NCI-H345 treated with DMSO at 0.1 percent for 48 hours (cell line): Measurements from ENCODE around the gene CACYBP.

Experiments used
- DNase-seq: peaks from one replicate; lab custom pipeline; 2025; ENCODE audit not compliant: unreplicated experiment; lab: John Stamatoyannopoulos, UW

CACYBP gene, protein sequence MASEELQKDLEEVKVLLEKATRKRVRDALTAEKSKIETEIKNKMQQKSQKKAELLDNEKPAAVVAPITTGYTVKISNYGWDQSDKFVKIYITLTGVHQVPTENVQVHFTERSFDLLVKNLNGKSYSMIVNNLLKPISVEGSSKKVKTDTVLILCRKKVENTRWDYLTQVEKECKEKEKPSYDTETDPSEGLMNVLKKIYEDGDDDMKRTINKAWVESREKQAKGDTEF

DNA sequence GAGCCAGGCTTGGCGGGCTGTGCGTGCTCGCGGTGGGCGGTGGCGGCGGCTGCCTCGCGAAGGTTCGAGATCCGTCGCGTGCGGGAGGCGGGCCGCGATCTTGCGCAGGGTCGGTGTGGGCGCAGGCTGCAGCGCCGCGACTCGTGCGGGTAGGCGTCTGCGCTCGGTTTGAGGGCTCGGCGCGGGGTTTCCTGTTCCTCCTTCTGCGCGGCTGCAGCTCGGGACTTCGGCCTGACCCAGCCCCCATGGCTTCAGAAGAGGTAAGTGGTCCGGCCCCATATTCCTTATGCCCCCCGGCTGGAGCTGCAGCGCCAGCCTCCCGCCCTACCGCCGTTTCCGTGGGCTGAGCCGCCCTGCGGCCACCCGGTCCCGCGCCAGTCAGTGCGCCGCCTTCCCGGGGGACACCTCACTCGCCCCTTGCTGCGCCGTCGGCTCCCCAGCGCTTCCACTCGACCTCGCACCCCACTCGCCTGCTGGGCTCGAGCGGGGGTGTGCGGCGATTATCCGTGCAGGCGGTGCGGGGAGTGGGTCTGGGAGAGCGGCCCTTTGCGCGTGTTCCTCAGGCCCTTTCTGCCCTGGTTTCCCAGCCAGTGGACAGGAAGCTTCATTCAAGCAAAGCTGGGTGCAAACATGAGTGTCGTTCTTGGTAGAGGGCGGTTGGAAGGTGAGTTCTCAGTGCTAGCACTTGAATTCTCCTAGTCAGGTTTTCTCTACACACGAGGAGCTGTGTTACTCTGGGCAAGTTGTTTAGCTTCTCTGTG, at the start of gene CACYBP:
Gene CACYBP, plus strand, starts transcription at position 12 of the 761 bp plus-strand sequence. Its CDS starts 234 bp downstream, at position 246.
- no peak for DNase-seq

DNA sequence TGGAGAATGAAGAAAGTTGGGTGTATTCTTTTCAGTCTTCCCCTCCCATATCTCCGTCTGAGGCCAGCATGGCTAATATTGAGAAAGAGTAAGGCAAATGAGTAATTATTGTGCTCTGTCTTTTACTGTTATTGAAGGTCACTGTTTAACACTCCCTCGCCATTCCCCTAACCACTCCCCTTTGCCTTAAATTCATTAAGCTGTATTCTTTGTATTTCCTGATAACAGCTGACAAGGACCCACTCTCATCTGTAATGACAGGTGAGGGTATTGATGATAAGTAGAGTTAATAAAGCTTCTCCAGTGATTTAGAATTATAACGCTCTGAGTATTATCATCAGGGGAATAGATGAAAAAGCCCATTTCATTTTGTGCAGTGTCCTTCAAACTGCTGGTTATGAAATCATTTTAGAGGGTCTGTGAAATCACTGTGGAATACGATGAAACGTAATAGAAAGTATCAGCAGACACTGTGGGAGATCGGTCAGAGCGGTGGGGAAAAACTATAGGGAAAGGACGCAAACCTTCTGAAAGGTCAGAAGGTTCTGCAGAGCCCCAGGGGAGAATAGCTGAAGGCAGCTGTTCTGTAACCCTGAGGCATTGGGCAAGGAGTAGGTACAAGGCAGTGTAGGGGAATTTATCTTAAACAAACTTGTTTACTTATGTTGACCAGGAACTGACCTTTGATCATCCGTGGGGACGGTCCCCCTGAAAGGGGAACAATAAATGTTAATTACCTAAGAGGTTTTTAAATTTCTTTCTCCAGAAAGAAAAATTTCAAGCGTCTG, 46.3 kb upstream of the CACYBP start:
- no peak for DNase-seq

DNA sequence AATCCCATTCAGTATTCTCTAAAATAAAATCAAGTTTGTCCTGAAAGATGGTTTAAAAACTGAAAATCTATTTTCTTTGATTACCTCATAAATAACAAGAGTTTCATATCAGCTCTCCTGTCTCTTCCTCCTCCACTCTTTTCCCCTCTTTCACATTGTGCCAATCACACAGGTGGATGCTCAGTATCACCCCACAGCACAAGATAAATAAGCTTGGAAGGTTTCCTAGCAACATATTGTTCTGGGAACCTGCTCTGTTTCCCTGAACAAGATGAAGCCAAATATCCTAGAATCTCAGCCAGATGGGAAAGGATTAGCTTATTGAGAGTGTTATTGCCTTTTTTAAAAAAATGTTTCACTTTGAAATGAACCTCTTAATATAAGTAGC, 45.7 kb upstream of the CACYBP start:
- DNase-seq = peak; percentile 76

DNA sequence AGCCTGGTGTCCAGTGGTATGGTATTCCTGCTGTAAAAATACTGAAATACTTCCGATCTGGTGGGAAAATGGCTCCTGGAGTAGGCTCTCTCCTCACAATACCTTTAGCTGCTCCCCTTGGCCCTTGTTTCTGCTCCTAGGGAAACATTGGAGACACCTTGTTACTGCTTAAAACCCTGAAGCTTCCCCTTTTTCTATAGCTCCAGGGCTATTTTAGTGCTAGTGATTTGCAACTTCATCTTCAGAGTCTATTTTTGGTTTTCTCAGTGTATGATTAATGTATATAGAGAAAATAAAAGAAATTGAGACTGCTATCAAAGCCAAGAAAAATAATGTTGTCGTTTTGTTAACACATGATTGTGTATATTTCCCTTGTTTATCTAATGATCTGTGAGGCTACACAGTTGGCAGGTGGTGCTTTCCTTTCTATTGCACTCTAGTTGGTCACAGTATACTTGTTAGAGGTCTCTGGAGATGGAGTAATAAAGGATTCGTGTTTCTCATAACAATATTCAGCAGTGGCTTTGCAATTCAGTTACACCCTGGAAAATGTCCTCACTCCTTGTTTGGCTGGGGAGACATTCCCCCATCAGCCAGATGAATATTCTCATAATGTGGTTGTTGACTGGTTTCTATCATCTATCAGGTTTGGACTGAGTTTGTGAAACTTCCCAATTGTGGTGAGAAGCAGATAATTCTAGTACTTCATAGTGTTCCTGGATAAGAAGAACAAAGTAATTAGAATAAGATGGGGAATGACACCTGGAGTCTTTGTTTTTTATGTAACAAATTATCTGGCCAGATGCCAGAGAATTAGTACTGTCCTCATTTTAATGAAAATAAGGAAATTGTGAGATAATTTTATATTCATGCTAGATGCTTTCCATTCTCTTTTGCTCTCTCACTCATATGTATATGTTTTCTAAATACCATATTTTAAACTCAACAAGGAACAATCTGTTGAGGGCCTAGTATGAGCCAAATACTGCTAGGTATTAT, 44.8 kb upstream of the CACYBP start:
- peak; percentile 85 for DNase-seq

DNA sequence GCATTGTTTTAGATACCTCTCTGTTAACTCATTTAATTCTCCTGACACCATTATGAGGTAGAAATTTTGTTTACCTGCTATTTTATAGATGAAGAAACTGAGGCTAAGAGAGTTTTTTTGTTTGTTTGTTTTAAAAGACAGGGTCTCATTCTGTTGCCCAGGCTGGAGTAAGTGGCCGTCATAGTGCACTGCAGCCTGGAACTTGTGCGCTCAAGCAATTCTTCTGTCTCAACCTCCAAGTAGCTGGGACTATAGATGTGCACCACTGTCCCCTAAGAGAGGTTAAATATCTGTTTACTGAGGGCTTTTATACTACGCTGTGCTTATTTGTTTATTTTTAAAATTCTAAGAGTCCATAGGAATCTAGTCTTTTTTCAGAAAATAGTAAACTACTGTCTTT, 43.7 kb upstream of the CACYBP start:
- DNase-seq = no peak

DNA sequence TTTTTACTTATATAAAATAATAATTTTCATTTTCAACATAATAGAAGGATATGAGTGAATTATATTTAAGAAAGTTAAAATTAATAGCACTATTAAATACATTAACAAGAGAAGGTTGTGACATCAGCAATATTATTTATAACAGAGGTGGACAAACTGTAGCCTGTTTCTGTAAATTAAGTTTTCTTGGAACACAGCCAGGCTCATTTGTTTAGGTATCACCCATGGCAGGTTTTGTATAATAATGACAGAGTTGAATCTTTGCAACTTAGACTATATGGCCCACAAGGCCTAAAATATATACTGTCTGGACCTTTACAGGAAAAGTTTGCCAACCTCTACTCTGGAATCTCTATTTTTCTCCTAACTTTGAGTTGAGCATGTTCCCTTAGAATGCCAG, 42.8 kb upstream of the CACYBP start:
- no peak for DNase-seq

DNA sequence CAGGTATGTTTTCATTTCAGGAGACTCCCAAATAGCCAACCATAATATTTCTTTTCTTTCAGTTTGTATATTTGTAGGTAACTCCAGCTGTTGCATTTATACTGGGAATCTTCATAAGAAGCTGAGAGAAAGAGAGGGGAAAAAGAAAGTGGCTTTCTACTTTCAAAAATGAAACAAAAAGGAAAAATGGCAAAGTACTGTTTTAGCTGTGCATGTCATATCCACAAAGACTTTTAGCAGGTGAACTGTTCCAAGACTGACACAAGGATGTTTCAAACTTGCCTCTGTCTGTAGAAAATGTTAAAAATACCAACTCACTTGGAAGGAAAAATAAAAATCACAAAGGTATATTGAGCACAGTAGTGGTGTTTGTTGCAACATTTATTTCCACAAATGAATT, 41.9 kb upstream of the CACYBP start:
- DNase-seq = no peak

DNA sequence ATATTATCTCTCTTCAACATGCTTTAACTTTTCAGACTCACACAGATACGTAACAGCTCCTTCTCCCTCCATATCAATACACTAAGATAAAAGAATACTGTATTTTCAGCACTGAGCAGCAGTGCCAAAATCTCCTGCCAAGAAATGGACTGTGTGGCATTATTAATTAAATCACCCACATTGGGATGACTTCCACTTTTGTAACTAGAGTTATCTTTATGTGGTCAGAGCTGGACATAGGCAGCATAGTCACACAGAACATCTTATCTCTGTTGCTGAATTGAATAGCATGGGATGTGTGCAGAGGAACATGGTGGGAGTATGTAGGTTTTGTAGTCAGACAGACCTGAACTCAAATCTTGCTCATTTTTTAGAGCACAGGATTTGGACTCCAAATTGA, 41.4 kb upstream of the CACYBP start:
- no peak for DNase-seq

DNA sequence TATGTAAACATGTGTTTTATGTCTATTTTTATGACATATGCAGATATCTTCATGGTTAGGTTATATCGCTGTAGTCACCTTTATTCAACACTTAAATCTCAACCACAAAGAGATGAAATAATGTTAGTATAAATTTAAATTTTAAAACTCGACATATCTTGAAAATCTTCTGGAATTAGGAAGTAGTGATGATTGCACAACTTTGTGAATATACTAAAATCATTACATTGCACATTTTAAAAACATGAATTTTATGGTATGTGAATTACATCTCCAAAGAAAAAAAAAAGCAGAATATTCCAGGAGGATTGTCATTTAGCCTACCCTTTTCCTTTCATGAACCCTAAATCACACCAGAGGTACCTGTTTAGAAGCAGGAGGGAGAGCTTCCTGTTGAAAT, 39.4 kb upstream of the CACYBP start:
- DNase-seq = no peak

DNA sequence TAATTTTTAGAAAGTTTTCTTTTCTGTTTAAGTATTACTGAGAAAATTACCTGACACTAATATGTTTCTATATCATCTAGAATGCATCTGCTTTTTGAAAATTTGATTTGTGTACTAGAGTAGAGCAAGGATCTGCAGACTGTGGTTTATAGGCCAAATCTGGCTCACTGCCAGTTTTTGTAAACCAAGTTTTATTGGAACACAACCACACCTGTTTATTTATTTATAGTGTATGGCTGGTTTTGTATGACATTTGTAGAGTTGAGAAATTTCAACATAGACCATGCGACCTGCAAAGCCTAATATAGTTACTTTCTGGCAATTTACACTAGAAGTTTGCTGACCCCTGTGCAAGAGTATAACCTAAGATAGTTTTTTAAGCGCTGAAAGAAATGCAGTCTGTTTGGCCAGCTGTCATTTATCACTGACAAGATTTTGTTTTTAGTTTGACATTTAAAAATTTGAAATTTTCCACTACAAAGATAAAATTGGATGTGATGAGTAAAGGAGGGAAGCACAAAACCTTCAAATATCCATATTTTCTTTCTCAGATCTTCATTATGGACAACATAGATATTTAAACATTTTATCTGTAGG, 36.1 kb upstream of the CACYBP start:
- DNase-seq = no peak

DNA sequence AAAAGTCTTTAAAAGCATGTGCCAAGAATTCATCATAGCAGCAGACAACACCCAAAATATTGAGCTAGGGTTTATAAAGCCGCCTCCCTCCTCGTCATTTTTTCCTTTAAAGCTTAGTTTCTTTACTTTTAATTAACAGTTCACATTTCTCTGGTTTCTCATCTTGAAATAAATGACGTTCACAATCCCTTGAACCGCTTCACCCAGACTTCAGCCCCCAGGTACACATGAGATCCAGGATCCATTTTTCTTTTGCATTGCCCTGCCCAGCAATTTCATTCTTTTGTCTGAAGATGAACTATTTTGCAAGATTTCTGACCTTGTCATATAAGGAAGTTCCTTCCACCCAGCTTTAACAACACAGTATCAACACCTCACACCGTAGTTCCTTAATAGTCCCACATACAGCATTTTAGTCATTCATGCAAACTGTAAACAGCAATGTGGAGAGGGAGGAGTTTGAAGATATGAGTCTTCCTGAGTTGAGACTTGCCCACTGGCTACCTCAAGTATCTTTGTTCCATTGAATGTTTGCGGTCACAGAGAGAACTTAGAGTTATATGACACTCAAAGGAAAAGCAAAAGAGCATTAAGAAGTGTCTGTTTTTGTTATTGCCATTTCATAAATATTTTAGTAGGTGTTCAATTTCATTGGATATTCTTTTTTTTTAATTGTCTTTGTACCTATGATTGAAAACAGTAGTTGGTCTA, 35.3 kb upstream of the CACYBP start:
- DNase-seq = no peak

DNA sequence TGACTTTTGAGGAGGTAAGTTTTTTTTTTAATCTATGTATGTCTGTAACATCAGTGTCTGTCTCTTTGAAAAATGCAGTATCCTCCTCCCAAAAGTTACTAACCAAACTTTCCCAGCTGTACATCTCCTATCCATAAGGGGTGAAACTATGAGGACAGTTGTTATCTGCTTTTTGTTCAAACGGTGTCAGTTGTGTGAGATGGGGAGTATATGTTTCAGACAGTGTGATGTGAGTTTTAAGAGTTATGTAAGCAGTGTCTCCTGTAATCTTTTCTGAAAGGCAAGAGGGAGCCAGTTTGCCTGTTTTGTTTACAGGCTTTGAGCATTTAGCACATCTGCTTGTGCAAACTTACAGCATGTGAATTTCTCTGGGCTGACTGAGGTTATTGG, 34.8 kb upstream of the CACYBP start:
- DNase-seq = no peak

DNA sequence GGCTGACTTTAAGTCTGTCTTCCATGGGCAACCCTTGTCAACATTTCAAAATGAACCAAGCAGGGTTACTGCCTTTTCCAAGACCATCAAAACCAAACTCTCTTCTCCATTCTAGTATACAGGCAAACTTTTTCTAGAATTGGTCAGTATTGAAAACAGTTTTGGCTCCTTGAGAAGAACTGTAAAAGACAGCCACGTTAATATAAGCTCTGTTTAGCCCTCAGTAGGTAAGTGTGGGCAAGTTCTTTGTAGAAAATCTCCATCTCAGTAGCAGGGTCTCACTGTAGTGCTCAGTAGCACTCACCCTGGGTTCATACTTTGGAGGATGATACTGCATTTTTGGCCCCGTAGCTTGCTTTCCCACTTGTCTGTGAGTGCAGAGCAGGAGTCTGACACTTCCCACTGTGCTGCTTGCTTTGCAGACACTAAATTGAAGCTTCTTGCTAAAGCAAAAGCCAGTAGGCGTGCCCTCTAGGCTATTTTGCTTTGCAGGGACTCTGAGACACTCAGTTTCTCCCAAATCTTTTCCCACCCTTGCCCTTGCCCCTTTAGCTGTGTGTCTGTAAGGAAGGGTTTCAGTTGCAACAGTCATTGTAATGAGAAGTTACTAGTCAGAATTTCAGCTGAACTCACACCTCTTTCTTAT, 34.3 kb upstream of the CACYBP start:
- DNase-seq = no peak

DNA sequence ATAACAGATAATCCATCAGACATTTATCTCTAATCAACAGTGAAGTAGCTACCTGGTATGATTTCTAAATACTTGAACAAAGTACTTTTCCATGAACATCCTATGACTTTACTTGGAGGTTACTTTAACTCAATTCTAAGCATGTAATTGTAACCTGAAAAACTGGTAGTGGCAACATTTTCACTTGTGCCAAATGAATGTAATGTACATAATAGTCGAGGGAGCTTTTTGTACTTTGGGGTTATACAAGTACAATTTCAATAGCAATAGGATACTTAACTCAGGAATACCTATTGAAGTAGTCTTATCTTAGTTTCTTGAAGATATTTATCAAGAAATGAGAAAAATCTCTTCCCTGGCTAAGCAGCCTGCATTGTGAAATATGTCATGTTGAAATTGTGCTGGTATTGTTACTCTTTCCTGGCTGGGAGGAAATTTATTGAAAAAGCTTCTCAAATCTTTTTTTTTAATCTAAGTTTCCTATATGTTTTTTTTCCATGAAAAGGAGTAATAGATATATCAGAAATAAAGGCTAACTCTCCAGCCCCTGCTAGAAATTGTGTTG, 33.7 kb upstream of the CACYBP start:
- DNase-seq = no peak

DNA sequence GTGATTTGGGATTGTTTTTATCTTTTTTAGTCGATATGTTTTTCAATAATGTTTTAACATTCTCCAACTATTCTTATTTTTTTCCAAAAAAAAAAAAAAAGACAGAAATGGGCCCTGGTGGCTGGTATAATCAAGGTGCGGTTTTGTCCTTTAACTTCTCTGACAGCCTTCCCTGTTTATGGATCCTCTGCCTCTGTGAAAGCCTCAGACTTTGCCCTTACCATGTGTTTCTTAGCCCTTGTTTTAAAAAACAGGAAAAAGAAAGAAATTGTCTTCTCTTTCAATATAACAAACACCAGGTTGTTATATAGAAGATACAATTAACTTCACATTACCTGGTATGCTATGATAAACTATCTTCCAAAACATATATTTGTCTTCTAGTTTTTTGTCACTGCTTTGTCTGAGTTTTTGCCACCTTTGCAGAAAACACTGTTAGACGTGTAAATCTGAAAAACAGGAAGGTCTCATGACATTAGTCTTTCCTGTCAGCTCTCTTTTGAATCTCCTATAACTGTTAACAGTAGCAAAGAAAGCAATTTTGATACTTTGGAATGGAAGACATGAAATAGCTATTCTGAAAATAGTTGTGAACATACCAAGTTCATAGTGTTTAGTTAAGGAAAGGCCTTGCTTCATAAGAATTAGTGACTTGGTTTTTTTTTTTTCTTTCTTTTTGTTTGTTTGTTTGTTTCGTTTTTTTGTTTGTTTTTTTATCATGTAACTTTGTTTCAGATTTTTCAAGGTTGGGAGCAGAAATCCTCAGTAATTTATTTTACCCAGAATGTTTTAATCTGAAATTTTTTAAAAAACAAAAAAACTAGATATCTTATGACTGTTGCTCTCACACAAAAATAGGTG, 31.7 kb upstream of the CACYBP start:
- no peak for DNase-seq

DNA sequence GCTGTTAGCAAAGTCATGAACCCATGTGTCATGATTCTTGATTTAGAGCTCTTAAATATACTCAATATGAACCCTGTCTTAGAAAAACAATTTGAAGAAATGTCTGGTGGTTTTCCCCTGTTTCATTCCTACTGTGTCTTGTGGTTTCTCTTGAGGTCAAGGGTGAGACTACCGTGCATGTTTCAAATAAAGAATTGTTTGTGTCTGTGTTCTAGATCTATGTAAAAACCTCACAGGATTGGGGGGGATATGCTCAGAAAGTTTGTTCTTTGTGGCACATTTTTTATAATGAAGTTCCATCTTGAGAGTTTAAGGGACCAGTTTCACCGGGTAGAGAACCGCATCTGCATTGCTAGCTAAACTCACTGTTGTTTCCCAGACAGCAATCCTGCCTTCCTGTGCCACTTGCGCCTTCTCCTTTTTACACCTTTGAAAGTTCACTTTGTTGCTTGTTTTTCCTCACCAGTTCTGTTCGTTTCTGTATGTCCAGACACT, 30.9 kb upstream of the CACYBP start:
- DNase-seq = no peak

DNA sequence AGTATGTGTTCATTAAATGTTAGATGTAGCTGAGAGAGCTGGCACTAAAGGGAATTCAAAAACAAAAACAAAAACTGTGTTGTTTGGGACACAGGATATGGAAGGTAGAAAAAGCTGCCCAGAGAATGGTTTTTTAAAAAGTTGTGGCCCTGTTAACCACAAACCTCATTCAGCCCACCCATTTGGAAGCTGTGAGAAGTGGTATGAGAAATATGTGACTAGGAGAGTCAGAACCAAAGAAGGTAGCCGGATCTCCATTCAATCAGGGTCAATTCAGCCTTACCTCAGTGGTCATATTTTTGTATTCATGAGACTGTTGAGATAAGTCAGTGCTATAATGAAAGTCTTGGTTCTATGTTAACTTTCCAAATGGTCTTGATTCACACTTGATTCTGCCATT, 29.8 kb upstream of the CACYBP start:
- DNase-seq = no peak

DNA sequence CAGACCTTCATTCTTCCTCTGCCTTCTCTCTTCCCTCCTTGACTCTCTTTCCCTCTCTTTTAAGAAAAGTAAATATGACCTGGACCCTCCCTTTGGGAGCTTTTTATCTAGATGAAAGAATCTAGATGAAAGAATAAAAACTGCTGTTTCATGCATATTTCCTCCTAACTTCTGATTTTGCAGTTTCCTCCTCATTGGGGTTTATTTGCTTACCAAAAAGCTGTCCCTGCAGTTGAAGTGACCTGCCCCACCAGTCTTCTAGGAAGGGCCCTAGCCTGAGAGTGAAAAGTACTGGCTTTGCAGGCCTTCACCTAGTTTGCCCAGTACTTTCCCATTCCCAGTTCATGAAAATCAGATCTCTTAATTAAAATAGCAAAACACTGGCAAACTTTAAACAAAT, 28.3 kb upstream of the CACYBP start:
- DNase-seq = no peak
